ENCODE results near the gene DENND10.

DENND10 gene

DNA sequence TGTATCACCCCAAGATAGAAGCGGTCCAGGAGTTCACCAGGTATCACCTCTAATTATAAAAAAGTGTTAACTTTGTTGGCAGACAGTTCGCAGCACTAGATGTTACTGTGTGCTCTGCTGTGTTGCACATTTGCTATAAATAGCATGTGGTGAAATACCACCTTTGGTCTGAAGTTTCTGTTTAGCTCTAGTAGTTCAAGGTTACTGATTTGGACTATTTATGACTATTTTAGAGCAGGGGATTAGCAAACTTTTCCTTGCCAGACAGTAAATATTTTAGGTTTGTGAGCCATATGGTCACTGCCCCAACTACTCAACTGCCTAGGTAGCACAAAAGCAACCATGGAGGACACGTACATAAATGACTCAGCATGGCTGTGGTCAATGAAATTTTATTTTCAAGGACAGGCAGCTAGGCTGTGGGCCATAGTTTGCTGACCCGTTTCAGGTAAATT, 16.5 kb downstream of the DENND10 start:
- DNase-seq (ENCODE audit: extremely low read depth, low read depth) = no peak
- H3K4me3 ChIP-seq (replicated peaks; ENCODE audit: low read depth, low read length) = no peak overlapping the region
- TF ChIP-seq CTCF (IDR thresholded peaks at IDR 0.05; ENCODE audit: low read depth, low read length, missing control alignments) = no peak

DNA sequence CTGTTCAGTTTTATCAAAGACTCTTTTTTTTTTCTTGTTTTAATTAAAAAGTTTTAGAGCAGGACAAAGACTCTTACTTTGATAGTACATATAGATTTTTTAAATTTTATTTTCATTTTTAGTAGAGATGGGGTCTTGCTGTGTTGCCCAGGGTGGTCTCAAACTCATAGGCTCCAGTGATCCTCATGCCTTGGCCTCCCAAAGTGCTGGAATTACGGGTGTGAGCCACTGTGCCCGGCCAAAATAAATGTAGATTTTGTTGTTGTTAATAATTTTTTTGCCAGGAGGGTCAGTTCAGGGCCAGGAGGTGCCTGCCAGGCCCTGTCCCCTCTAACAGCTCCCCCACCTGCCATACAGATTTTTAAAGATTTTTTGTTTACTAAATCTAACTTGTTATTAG, 17.0 kb downstream of the DENND10 start:
- no peak for DNase-seq (ENCODE audit: extremely low read depth, low read depth)
- H3K4me3 ChIP-seq (replicated peaks; ENCODE audit: low read depth, low read length) = no peak overlapping the region
- no peak for TF ChIP-seq CTCF (IDR thresholded peaks at IDR 0.05; ENCODE audit: low read depth, low read length, missing control alignments)

DNA sequence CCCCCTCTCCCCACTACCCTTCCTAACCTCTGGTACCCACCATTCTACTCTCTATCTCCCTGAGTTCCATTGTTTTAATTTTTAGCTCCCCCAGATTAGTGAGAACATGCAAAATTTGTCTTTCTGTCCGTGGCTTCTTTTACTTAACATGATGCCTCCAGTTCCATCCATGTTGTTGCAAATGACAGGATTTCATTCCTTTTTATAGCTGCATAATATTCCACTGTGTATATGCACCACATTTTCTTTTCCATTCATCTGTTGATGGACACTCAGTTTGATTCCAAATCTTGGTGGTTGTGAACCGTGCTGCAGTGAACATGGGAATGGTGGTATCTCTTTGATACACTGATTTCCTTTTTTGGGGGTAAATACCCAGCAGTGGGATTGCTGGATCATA, 22.0 kb downstream of the DENND10 start:
- H3K4me3 ChIP-seq (replicated peaks; ENCODE audit: low read depth, low read length) = no peak overlapping the region
- no peak for DNase-seq (ENCODE audit: extremely low read depth, low read depth)
- TF ChIP-seq CTCF (IDR thresholded peaks at IDR 0.05; ENCODE audit: low read depth, low read length, missing control alignments) = no peak

GRCh38 chr10:119129721-119130120, 25.8 kb downstream of the DENND10 start:
- H3K4me3 ChIP-seq (replicated peaks; ENCODE audit: low read depth, low read length) = no peak overlapping the region
- no peak for TF ChIP-seq CTCF (IDR thresholded peaks at IDR 0.05; ENCODE audit: low read depth, low read length, missing control alignments)
- no peak for DNase-seq (ENCODE audit: extremely low read depth, low read depth)

GRCh38 chr10:119131512-119132240, 27.8 kb downstream of the DENND10 start:
- no peak for DNase-seq (ENCODE audit: extremely low read depth, low read depth)

DNA sequence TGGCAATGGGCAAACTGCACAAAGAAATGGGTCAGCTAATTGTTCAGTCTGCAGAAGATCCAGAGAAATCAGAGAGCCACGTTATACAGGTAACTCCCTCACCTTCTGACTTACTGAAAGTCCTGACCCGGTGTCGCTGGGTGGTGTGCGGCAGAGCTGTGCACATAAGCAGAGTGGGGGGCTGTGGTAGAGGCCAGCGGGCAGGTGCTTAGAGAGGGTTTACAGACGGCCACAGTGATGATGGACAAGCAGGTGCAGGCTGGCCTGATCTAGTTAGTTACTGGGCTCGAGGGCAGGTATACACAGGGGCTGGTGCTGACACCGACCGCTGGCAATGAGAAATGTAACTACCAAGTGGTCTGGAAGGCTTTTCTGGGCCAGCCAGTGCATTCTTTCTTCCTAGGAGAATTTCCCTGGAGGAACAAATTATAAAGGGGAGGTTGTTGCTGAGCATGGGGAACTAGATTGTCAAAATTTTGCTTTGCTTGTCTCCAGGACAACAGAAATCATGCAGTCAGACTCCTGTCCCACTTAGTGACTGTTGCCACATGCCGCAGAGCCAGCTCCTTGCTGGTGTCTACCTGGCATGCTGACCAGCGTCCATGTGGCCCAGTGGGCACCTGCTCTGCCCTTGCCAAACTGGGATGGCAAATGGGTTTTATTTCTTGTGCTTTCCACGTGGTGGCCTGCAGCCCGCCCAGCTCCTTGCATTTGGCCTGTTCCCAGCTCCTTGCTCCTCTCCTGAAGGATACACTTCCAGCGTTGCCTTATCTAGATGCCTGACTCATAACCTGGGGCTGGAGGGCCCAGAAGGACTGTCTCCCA, 28.8 kb downstream of the DENND10 start:
- TF ChIP-seq CTCF (IDR thresholded peaks at IDR 0.05; ENCODE audit: low read depth, low read length, missing control alignments) = no peak
- no peak for DNase-seq (ENCODE audit: extremely low read depth, low read depth)
- H3K4me3 ChIP-seq (replicated peaks; ENCODE audit: low read depth, low read length) = no peak overlapping the region

More at GRCh38 chr10:119131512-119132240, 27.8 kb downstream of the DENND10 start:
- no peak for TF ChIP-seq CTCF (IDR thresholded peaks at IDR 0.05; ENCODE audit: low read depth, low read length, missing control alignments)
- H3K4me3 ChIP-seq (replicated peaks; ENCODE audit: low read depth, low read length) = no peak overlapping the region
